K562 (cell line): ENCODE results near the gene RASGRP2. TPM values are rescaled to one million over a fixed set of nuclear protein-coding genes. Genes with fewer than 3 reads are reported as not detected.
A peak's percentile ranks its signal among the peaks of the same experiment; 100 is the strongest.

Experiments used
- ATAC-seq: fragments of 200-7000 bp; cut with Tn5 transposase; 3 replicates; pipeline ENCODE4 v1.9.1; 2020; ENCODE audit warnings: moderate library complexity
- BruUV-seq: library from RNA; stranded (reverse); fragments of 400-500 nt; replicated peaks from 2 replicates; lab custom pipeline; 2021; lab: Mats Ljungman, UMichigan
- CTCF ChIA-PET: fragments of 300-600 bp; formaldehyde crosslinking; extraction: SDS; loops from one replicate; lab custom pipeline; 2021; ENCODE audit warnings: low intra/inter-chr PET ratio; lab: Yijun Ruan, JAX
- POLR2A ChIA-PET: fragments of 300-600, 350-650 bp; sonication (Branson Sonifier 250); formaldehyde crosslinking; extraction: SDS; loops from one replicate; lab custom pipeline; 2021; ENCODE audit warnings: antibody characterized with exemption, inconsistent platforms; lab: Yijun Ruan, JAX
- DNase-seq, 4 experiments: peaks; one replicate each; pipeline versions ENCODE4 v3.0.0 to v3.0.0-alpha.2; 2011 to 2018; ENCODE audit warnings: low spot score in 3 of 4, mixed read lengths in 3 of 4; ENCODE audit errors: extremely low read depth in 1 of 4
- FAIRE-seq: peaks from 2 replicates; lab custom pipeline; 2011; peaks lifted over from hg19 to GRCh38; lab: Jason Lieb, UNC
- H2AFZ ChIP-seq: 2 replicates; pipeline ENCODE4 v1.6.0; 2011; ENCODE audit warnings: low read depth, low read length, control low read depth, inconsistent platforms
- H3K27ac ChIP-seq: fragments of 200-600 bp; 3 replicates; pipeline ENCODE4 v1.8.0; 2011; ENCODE audit warnings: low read depth, mild to moderate bottlenecking, control low read depth, inconsistent platforms, low read length, moderate library complexity, mixed read lengths; ENCODE audit errors: extremely low read depth
- H3K27me3 ChIP-seq, 2 experiments: fragments of 300-600 bp in 1 of 2; 2 replicates in 1 of 2; 3 replicates in 1 of 2; pipeline versions ENCODE4 v1.6.0 to v1.8.0; 2011; ENCODE audit warnings: inconsistent platforms in 2 of 2, low read length in 2 of 2, mild to moderate bottlenecking in 1 of 2, mixed read lengths in 1 of 2, moderate library complexity in 1 of 2; ENCODE audit not compliant: control insufficient read depth in 2 of 2, insufficient read depth in 2 of 2
- H3K36me3 ChIP-seq: fragments of 300-600 bp; 3 replicates; pipeline ENCODE4 v1.8.0; 2011; ENCODE audit warnings: mild to moderate bottlenecking, low read length, inconsistent platforms; ENCODE audit not compliant: control insufficient read depth, insufficient read depth
- H3K4me1 ChIP-seq, 2 experiments: fragments of 200-600 bp in 1 of 2; replicated peaks in 1 of 2; 2 replicates in 1 of 2; 3 replicates in 1 of 2; pipeline versions ENCODE4 v1.5.1 to v1.8.0; 2011; ENCODE audit warnings: inconsistent platforms in 2 of 2, low read length in 2 of 2, mild to moderate bottlenecking in 1 of 2, mixed read lengths in 1 of 2, moderate library complexity in 1 of 2; ENCODE audit not compliant: control insufficient read depth in 2 of 2, insufficient read depth in 2 of 2
- H3K4me2 ChIP-seq: 2 replicates; pipeline ENCODE4 v1.6.1; 2011; ENCODE audit warnings: low read length, control low read depth, inconsistent platforms, mixed read lengths; ENCODE audit not compliant: insufficient read depth
- H3K4me3 ChIP-seq: fragments of 200-600 bp; sonication (generic), shearing (Covaris generic); 2 replicates; pipeline ENCODE4 v1.5.1; 2016; ENCODE audit warnings: control low read depth, inconsistent platforms
- H3K79me2 ChIP-seq: fragments of 200-600 bp; 3 replicates; pipeline ENCODE4 v1.8.0; 2011; ENCODE audit warnings: low read length, inconsistent platforms; ENCODE audit not compliant: control insufficient read depth, insufficient read depth
- H3K9ac ChIP-seq, 2 experiments: 2 replicates each; pipeline versions ENCODE4 v1.6.0 to v1.6.1; 2011; ENCODE audit warnings: low read depth in 2 of 2, low read length in 2 of 2, control low read depth in 1 of 2, inconsistent platforms in 1 of 2, mild to moderate bottlenecking in 1 of 2, mixed read lengths in 1 of 2; ENCODE audit not compliant: insufficient read depth in 1 of 2
- H3K9me1 ChIP-seq: one replicate; pipeline ENCODE4 v1.6.0; 2011; ENCODE audit warnings: inconsistent platforms, mild to moderate bottlenecking, low read length, moderate library complexity; ENCODE audit not compliant: control insufficient read depth, insufficient read depth
- H3K9me3 ChIP-seq: replicated peaks from 2 replicates; pipeline ENCODE4 v1.5.1; 2011; ENCODE audit warnings: low read depth, low read length, inconsistent platforms; ENCODE audit not compliant: control insufficient read depth, insufficient read depth
- H4K20me1 ChIP-seq: replicated peaks from 2 replicates; pipeline ENCODE4 v1.6.1; 2011; ENCODE audit warnings: low read length, inconsistent platforms, mixed read lengths; ENCODE audit not compliant: control insufficient read depth, insufficient read depth
- ADNP ChIP-seq: fragments of 200-800 bp; sonication (Bioruptor generic); IDR thresholded peaks from 2 replicates; pipeline ENCODE4 v1.6.1; 2016; ENCODE audit warnings: missing genetic modification characterization, missing compliant biosample characterization
- BCOR ChIP-seq: fragments of 450-650 bp; IDR thresholded peaks from 2 replicates; pipeline ENCODE4 v1.6.1; 2016
- CBX1 ChIP-seq: sonication (generic); IDR thresholded peaks from 2 replicates; pipeline ENCODE4 v1.6.1; 2016; ENCODE audit warnings: antibody characterized with exemption, low read depth, mild to moderate bottlenecking
- CBX3 ChIP-seq, 2 experiments: IDR thresholded peaks; 1 replicate in 1 of 2; 2 replicates in 1 of 2; pipeline ENCODE4 v1.6.1; 2012; ENCODE audit warnings: inconsistent platforms in 2 of 2, low read length in 2 of 2, borderline replicate concordance in 1 of 2, control low read depth in 1 of 2
- CHD4 ChIP-seq: fragments of 200-600 bp; sonication (generic); IDR thresholded peaks from 3 replicates; pipeline ENCODE4 v1.6.1; 2012; ENCODE audit warnings: low read depth, mild to moderate bottlenecking, mixed read lengths, low read length, inconsistent platforms; ENCODE audit not compliant: insufficient read depth, insufficient replicate concordance, poor library complexity, severe bottlenecking
- HDAC1 ChIP-seq, 2 experiments: fragments of 450-650 bp; IDR thresholded peaks; 2 replicates each; pipeline ENCODE4 v1.6.1; 2016 to 2017; ENCODE audit warnings: inconsistent platforms in 1 of 2, mild to moderate bottlenecking in 1 of 2, moderate library complexity in 1 of 2
- HDAC2 ChIP-seq: fragments of 450-650 bp; IDR thresholded peaks from 2 replicates; pipeline ENCODE4 v1.6.1; 2016; ENCODE audit warnings: mild to moderate bottlenecking
- KDM1A ChIP-seq, 2 experiments: fragments of 450-650 bp; IDR thresholded peaks; 2 replicates each; pipeline ENCODE4 v1.6.1; 2016; ENCODE audit warnings: mild to moderate bottlenecking in 2 of 2
- PHB2 ChIP-seq: fragments of 450-650 bp; IDR thresholded peaks from 2 replicates; pipeline ENCODE4 v1.6.1; 2017; ENCODE audit warnings: low read depth
- PHF20 ChIP-seq: fragments of 450-650 bp; IDR thresholded peaks from 2 replicates; pipeline ENCODE4 v1.6.1; 2018; ENCODE audit not compliant: partially characterized antibody
- RBM25 ChIP-seq: fragments of 200-400 bp; formaldehyde crosslinking; IDR thresholded peaks from 2 replicates; pipeline ENCODE4 v1.6.1; 2018; ENCODE audit warnings: low read length, low read depth, moderate library complexity; ENCODE audit not compliant: severe bottlenecking
- RCOR1 ChIP-seq, 2 experiments: IDR thresholded peaks; 2 replicates each; pipeline ENCODE4 v1.6.1; 2012; ENCODE audit warnings: low read depth in 2 of 2, low read length in 2 of 2, borderline replicate concordance in 1 of 2, improper control_type of control experiment in 1 of 2
- SMARCA5 ChIP-seq: fragments of 450-650 bp; IDR thresholded peaks from 2 replicates; pipeline ENCODE4 v1.6.1; 2016
- ZNF121 ChIP-seq: sonication (generic); formaldehyde crosslinking; conservative IDR thresholded peaks from 2 replicates; pipeline ENCODE4 v1.8.0; 2022; ENCODE audit warnings: missing genetic modification reagents
- ZNF133 ChIP-seq: fragments of 250-450 bp; sonication (Bioruptor Pico); IDR thresholded peaks from 2 replicates; pipeline ENCODE4 v1.4.0; 2020; ENCODE audit warnings: mild to moderate bottlenecking
- ZNF431 ChIP-seq: sonication (generic); formaldehyde crosslinking; IDR thresholded peaks from 2 replicates; pipeline ENCODE4 v1.8.0; 2022; ENCODE audit warnings: mild to moderate bottlenecking, missing genetic modification reagents
- WGBS: fragments of 100-300 bp; shearing (Covaris generic); methylation state at CpG from one replicate; pipeline ENCODE4 v1.1.6; 2016; ENCODE audit warnings: low coverage, mixed read lengths; ENCODE audit not compliant: insufficient coverage; ENCODE audit errors: missing lambda C conversion rate; 5-methylcytosine and 5-hydroxymethylcytosine counted together
- in situ Hi-C: fragments of 300-500 bp; cut with MboI; formaldehyde crosslinking; loops from 4 replicates; pipeline ENCODE4 v1.15.0; 2018; ENCODE audit warnings: inconsistent platforms, mixed read lengths
- intact Hi-C: fragments of 100-400 bp; cut with micrococcal nuclease; formaldehyde crosslinking; loops from 2 replicates; pipeline ENCODE4 v1.14.2; 2022
- polyA plus RNA-seq, 8 experiments: library from polyadenylated mRNA; depleted of rRNA in 4 of 8; stranded (reverse) in 5 of 8; unstranded in 3 of 8; fragments of >200 nt; fragmentation: Nextera tagmentation in 2 of 8; fragmentation: Illumina TruSeq in 1 of 8; extraction: Ambion mirVana in 2 of 8; extraction: Trizol in 1 of 8; gene quantifications; 2 replicates each; pipeline versions ENCODE4 v1.2.1 to v1.2.3, GENCODE V29; 2011 to 2014; ENCODE audit warnings: inconsistent platforms in 1 of 8, missing spikeins in 1 of 8
- total RNA-seq, 7 experiments: library from RNA; depleted of rRNA in 6 of 7; stranded (reverse); fragments of >200 nt in 6 of 7; fragmentation: Illumina TruSeq in 2 of 7; extraction: Trizol in 2 of 7; gene quantifications; 2 replicates each; pipeline versions ENCODE4 v1.2.1 to v1.2.3, GENCODE V29; 2011 to 2021; ENCODE audit warnings: low replicate concordance in 1 of 7

The RASGRP2 gene
- total and polyA plus RNA-seq, 9 of the 15 experiments (the other 6 are each of a cell fraction or from before 2014, with no cell fraction given): 0.87 to 22.7 (median 5.5) TPM

- no TSS peak for BruUV-seq
- Histone ChIP-seq H3K27me3 (no peaks in the 10 kb centered on the region), H3K27ac (no peak overlapping the region), H3K9me3 (no peaks in the 10 kb centered on the region), H3K4me2 (no peak overlapping the region), H2AFZ (no peak overlapping the region), H3K79me2 (no peaks in the 10 kb centered on the region), H3K9ac (no peak overlapping the region), H4K20me1 (no peaks in the 10 kb centered on the region), H3K4me3 (no peak overlapping the region), H3K9me1 (no peaks in the 10 kb centered on the region), H3K4me1 (peaks cover 11 to 45% of the 10 kb centered on the region in 2 experiments), H3K36me3 (no peaks in the 10 kb centered on the region)
- CTCF ChIA-PET: no interaction called here
- POLR2A ChIA-PET: interaction anchor here (0.6 to 1.7 kb wide), 3 partner anchors 9 to 418 kb away, joined by 3 to 5 read pairs (median 4); partner anchors contain the start of gene SPDYC
- ATAC-seq (no peak), DNase-seq (no peak), FAIRE-seq (no peak)
- WGBS: 54% methylated on average over 9 of the region's 9 CpGs
- in situ Hi-C loops (no loop called here), intact Hi-C loops (no loop called here)
- TF ChIP-seq RBM25 (peak; percentile 96), CHD4 (peak; percentile 63), PHF20 (peak; percentile 55), CBX3 (IDR thresholded peaks at IDR 0.05; ENCODE audit: borderline replicate concordance in 1 of 2, low read length in 2 of 2) (peak in 1 of 2 experiments; percentile 52; a peak in 1 of 3 replicates), RCOR1 (IDR thresholded peaks at IDR 0.05; ENCODE audit: borderline replicate concordance in 1 of 2, low read depth in 2 of 2, low read length in 2 of 2) (peak; percentile 45 to 89; a peak in 3 of 4 replicates), KDM1A (IDR thresholded peaks at IDR 0.05) (peak; percentile 82 to 93), ZNF133 (no peak), ZNF121 (CRISPR knock-in tag) (no peak), SMARCA5 (peak; percentile 85; the same call in 1 of the 2 replicates), BCOR (peak; percentile 98), HDAC1 (IDR thresholded peaks at IDR 0.05) (0 out of 4 replicates have a peak, but pooled peaks of 1 of the 2 experiments have one; percentile 21), ADNP (tag) (peak; percentile 92), ZNF431 (CRISPR knock-in tag) (no peak), PHB2 (no peak), CBX1 (peak; percentile 74; the same call in 1 of the 2 replicates), HDAC2 (peak; percentile 84)
Measured at GRCh38 chr11:64751580-64751979, 7.6 kb upstream of the RASGRP2 start.
